NCI-H1930 (cell line): Measurements from ENCODE around the gene SEMA3E.
"Not testable (repeated sequence)": the region's sequence is repeated elsewhere in the genome, so short reads cannot be mapped to it uniquely, and the experiment has no call there.

Experiments used
- DNase-seq, 2 experiments: peaks; one replicate each; lab custom pipeline; 2025; lab: John Stamatoyannopoulos, UW

SEMA3E gene

GRCh38 chr7:83559887-83560286 is 89.1 kb downstream of the SEMA3E start:
- DNase-seq: no peak

- DNase-seq: not testable (repeated sequence)
Measured at GRCh38 chr7:83552556-83552955, 96.4 kb downstream of the SEMA3E start.

- no peak for DNase-seq
Measured at GRCh38 chr7:83550100-83550499, 98.8 kb downstream of the SEMA3E start.

GRCh38 chr7:83548250-83548649 is 100.7 kb downstream of the SEMA3E start:
- no peak for DNase-seq

- DNase-seq: no peak
Measured at GRCh38 chr7:83547526-83547925, 101.4 kb downstream of the SEMA3E start.

- no peak for DNase-seq
Measured at GRCh38 chr7:83546586-83546985, 102.4 kb downstream of the SEMA3E start.

- no peak for DNase-seq
Measured at GRCh38 chr7:83541187-83541960, 107.6 kb downstream of the SEMA3E start.

- no peak for DNase-seq
Measured at GRCh38 chr7:83534488-83534887, 114.5 kb downstream of the SEMA3E start.

GRCh38 chr7:83532219-83532618 is 116.7 kb downstream of the SEMA3E start:
- no peak for DNase-seq

GRCh38 chr7:83531766-83532165 is 117.2 kb downstream of the SEMA3E start:
- no peak for DNase-seq

- no peak for DNase-seq
Measured at GRCh38 chr7:83528925-83529423, 120.0 kb downstream of the SEMA3E start.

GRCh38 chr7:83524277-83525075 is 124.5 kb downstream of the SEMA3E start:
- no peak for DNase-seq

GRCh38 chr7:83520726-83521125 is 128.2 kb downstream of the SEMA3E start:
- DNase-seq: no peak

- no peak for DNase-seq
Measured at GRCh38 chr7:83519240-83519639, 129.7 kb downstream of the SEMA3E start.

GRCh38 chr7:83517035-83517700 is 131.8 kb downstream of the SEMA3E start:
- DNase-seq: no peak

- DNase-seq: no peak
Measured at GRCh38 chr7:83514977-83515376, 134.0 kb downstream of the SEMA3E start.

- DNase-seq: no peak
Measured at GRCh38 chr7:83509255-83510021, 139.5 kb downstream of the SEMA3E start.

GRCh38 chr7:83504330-83504729 is 144.6 kb downstream of the SEMA3E start:
- DNase-seq: peak; percentile 94 to 98

GRCh38 chr7:83502636-83503035 is 146.3 kb downstream of the SEMA3E start:
- no peak for DNase-seq

- DNase-seq: peak in 1 of 2 experiments; percentile 40
Measured at GRCh38 chr7:83494683-83495082, 154.3 kb downstream of the SEMA3E start.

GRCh38 chr7:83492802-83493201 is 156.1 kb downstream of the SEMA3E start:
- DNase-seq: no peak

GRCh38 chr7:83487801-83488200 is 161.1 kb downstream of the SEMA3E start:
- DNase-seq: no peak
